KMS-11 (cell line): ENCODE data around the gene ZNF81.

Source experiments
- H2AFZ ChIP-seq: fragments of 200-600 bp; sonication (generic); 2 replicates; pipeline ENCODE4 v1.6.1; 2016; ENCODE audit warnings: antibody characterized with exemption, mixed run types, low read depth
- H3K27ac ChIP-seq: fragments of 200-600 bp; sonication (generic); 2 replicates; pipeline ENCODE4 v1.6.1; 2016; ENCODE audit warnings: mild to moderate bottlenecking, mixed run types
- H3K27me3 ChIP-seq: fragments of 200-600 bp; sonication (generic); 2 replicates; pipeline ENCODE4 v1.6.1; 2017; ENCODE audit warnings: mild to moderate bottlenecking, low read depth, mixed run types, moderate library complexity; ENCODE audit not compliant: insufficient read depth
- H3K36me3 ChIP-seq: fragments of 200-600 bp; sonication (generic); 2 replicates; pipeline ENCODE4 v1.6.1; 2017; ENCODE audit warnings: mild to moderate bottlenecking, mixed run types; ENCODE audit not compliant: insufficient read depth
- H3K4me1 ChIP-seq: fragments of 200-600 bp; sonication (generic); 2 replicates; pipeline ENCODE4 v1.6.1; 2016; ENCODE audit warnings: mild to moderate bottlenecking, low read depth, mixed run types; ENCODE audit not compliant: poor library complexity, severe bottlenecking
- H3K4me2 ChIP-seq: fragments of 200-600 bp; sonication (generic); 2 replicates; pipeline ENCODE4 v1.7.0; 2016; ENCODE audit warnings: mild to moderate bottlenecking, mixed run types
- H3K4me3 ChIP-seq: fragments of 200-600 bp; sonication (generic); IDR thresholded peaks from 2 replicates; pipeline ENCODE4 v1.6.1; 2017; ENCODE audit warnings: low read depth, low read length, mixed read lengths; ENCODE audit not compliant: insufficient read depth
- H3K79me2 ChIP-seq: fragments of 200-600 bp; sonication (generic); 2 replicates; pipeline ENCODE4 v1.6.1; 2016; ENCODE audit warnings: low read depth, mixed run types; ENCODE audit not compliant: insufficient read depth
- H3K9ac ChIP-seq: fragments of 200-600 bp; sonication (generic); 2 replicates; pipeline ENCODE4 v1.6.1; 2016; ENCODE audit warnings: mild to moderate bottlenecking, mixed run types
- H4K20me1 ChIP-seq: fragments of 200-600 bp; sonication (generic); 2 replicates; pipeline ENCODE4 v1.6.1; 2016; ENCODE audit warnings: mild to moderate bottlenecking, mixed run types; ENCODE audit not compliant: insufficient read depth
- CTCF ChIP-seq: fragments of 200-600 bp; sonication (generic); conservative IDR thresholded peaks from 2 replicates; pipeline ENCODE4 v1.6.1; 2017; ENCODE audit warnings: low read depth, mild to moderate bottlenecking, antibody characterized with exemption, low read length, moderate library complexity, mixed read lengths

ZNF81 gene

GRCh38 chrX:47838361-47838760, 1.7 kb downstream of the ZNF81 start:
- H3K4me2 ChIP-seq, result peak overlapping the region; percentile 78; the same call in 1 of the 2 replicates
- H4K20me1 ChIP-seq, result no peaks in the 10 kb centered on the region
- H3K9ac ChIP-seq, result no peak overlapping the region
- H3K4me1 ChIP-seq, result peaks cover 20% of the 10 kb centered on the region
- no peak overlapping the region for H3K4me3 ChIP-seq
- no peak overlapping the region for H2AFZ ChIP-seq
- H3K27me3 ChIP-seq, result no peaks in the 10 kb centered on the region
- H3K27ac ChIP-seq, result no peak overlapping the region
- peaks cover 11% of the 10 kb centered on the region; the same call in 1 of the 2 replicates for H3K79me2 ChIP-seq
- H3K36me3 ChIP-seq, result no peaks in the 10 kb centered on the region
- no peak for TF ChIP-seq CTCF

GRCh38 chrX:47840111-47840510, 3.4 kb downstream of the ZNF81 start:
- Histone ChIP-seq H2AFZ (no peak overlapping the region), H3K27me3 (no peaks in the 10 kb centered on the region), H3K4me3 (no peak overlapping the region), H3K27ac (no peak overlapping the region), H3K79me2 (peaks cover 11% of the 10 kb centered on the region; the same call in 1 of the 2 replicates), H3K36me3 (no peaks in the 10 kb centered on the region), H4K20me1 (no peaks in the 10 kb centered on the region), H3K9ac (no peak overlapping the region), H3K4me1 (peaks cover 20% of the 10 kb centered on the region), H3K4me2 (no peak overlapping the region)
- TF ChIP-seq CTCF, result no peak

- peaks cover 5% of the 10 kb centered on the region; the same call in 1 of the 2 replicates for H3K79me2 ChIP-seq
- no peaks in the 10 kb centered on the region for H3K27me3 ChIP-seq
- H2AFZ ChIP-seq, result no peak overlapping the region
- H3K9ac ChIP-seq, result no peak overlapping the region
- H3K27ac ChIP-seq, result no peak overlapping the region
- no peak overlapping the region for H3K4me3 ChIP-seq
- H4K20me1 ChIP-seq, result no peaks in the 10 kb centered on the region
- peaks cover 4% of the 10 kb centered on the region for H3K4me1 ChIP-seq
- no peak for TF ChIP-seq CTCF
- H3K4me2 ChIP-seq, result no peak overlapping the region
- H3K36me3 ChIP-seq, result no peaks in the 10 kb centered on the region
Observed at GRCh38 chrX:47843363-47843762, 6.7 kb downstream of the ZNF81 start.

- no peak overlapping the region for H3K9ac ChIP-seq
- no peaks in the 10 kb centered on the region for H3K4me1 ChIP-seq
- H3K27ac ChIP-seq, result no peak overlapping the region
- no peaks in the 10 kb centered on the region for H4K20me1 ChIP-seq
- H3K4me2 ChIP-seq, result no peak overlapping the region
- H3K79me2 ChIP-seq, result no peaks in the 10 kb centered on the region
- H3K4me3 ChIP-seq, result no peak overlapping the region
- H2AFZ ChIP-seq, result no peak overlapping the region
- no peaks in the 10 kb centered on the region for H3K27me3 ChIP-seq
- TF ChIP-seq CTCF, result no peak
- no peaks in the 10 kb centered on the region for H3K36me3 ChIP-seq
Observed at GRCh38 chrX:47844117-47844516, 7.4 kb downstream of the ZNF81 start.
